Neural cell (in vitro differentiated cells): ENCODE results near the gene ABCA13.

Experiments
- CTCF ChIP-seq: fragments of 450-650 bp; IDR thresholded peaks from 2 replicates; pipeline ENCODE4 v1.5.1; 2014; ENCODE audit warnings: antibody characterized with exemption, mild to moderate bottlenecking, moderate library complexity; ENCODE audit not compliant: poor library complexity, severe bottlenecking
- EZH2 ChIP-seq: fragments of 200-600, 300-800 bp; shearing (Covaris generic), sonication (generic); IDR thresholded peaks from 2 replicates; pipeline ENCODE4 v1.6.1; 2014; ENCODE audit warnings: antibody characterized with exemption, low read length, borderline replicate concordance, mild to moderate bottlenecking; ENCODE audit not compliant: insufficient read depth, poor library complexity, severe bottlenecking
- POLR2AphosphoS5 ChIP-seq: IDR thresholded peaks from 2 replicates; pipeline ENCODE4 v1.6.1; 2012
- TAF1 ChIP-seq: IDR thresholded peaks from 2 replicates; pipeline ENCODE4 v1.6.1; 2012; ENCODE audit warnings: low read depth

GRCh38 chr7:48147078-48147591, 24.1 kb upstream of the ABCA13 start:
- TF ChIP-seq POLR2AphosphoS5 (no peak), CTCF (no peak), TAF1 (no peak), EZH2 (no peak)
